Mesodermal cell (in vitro differentiated cells): ENCODE data around the gene CLCNKB.

Source experiments
- H3K27ac ChIP-seq: 2 replicates; pipeline ENCODE4 v1.7.0; 2013; ENCODE audit warnings: mild to moderate bottlenecking, low read depth, low read length, moderate library complexity; ENCODE audit not compliant: severe bottlenecking
- H3K36me3 ChIP-seq: 2 replicates; pipeline ENCODE4 v1.7.1; 2013; ENCODE audit warnings: mild to moderate bottlenecking, low read length, moderate library complexity; ENCODE audit not compliant: control insufficient read depth, insufficient read depth
- H3K4me1 ChIP-seq: one replicate; pipeline ENCODE4 v1.7.1; 2013; ENCODE audit warnings: mild to moderate bottlenecking, low read length; ENCODE audit not compliant: insufficient read depth, control insufficient read depth, poor library complexity, severe bottlenecking
- H3K4me3 ChIP-seq: 2 replicates; pipeline ENCODE4 v1.7.0; 2013; ENCODE audit warnings: low read length, control low read depth, mild to moderate bottlenecking; ENCODE audit not compliant: insufficient read depth, poor library complexity, severe bottlenecking; ENCODE audit errors: extremely low read depth
- H3K9me3 ChIP-seq: 2 replicates; pipeline ENCODE4 v1.7.1; 2013; ENCODE audit warnings: mild to moderate bottlenecking, low read length, moderate library complexity; ENCODE audit not compliant: control insufficient read depth
- WGBS, 2 experiments: methylation state at CpG; one replicate each; pipeline ENCODE4 v1.1.5; 2013; ENCODE audit warnings: missing lambda C conversion rate in 2 of 2; ENCODE audit not compliant: insufficient coverage in 2 of 2; 5-methylcytosine and 5-hydroxymethylcytosine counted together

The CLCNKB gene

GRCh38 chr1:16090076-16090826 lies 46.7 kb downstream of the CLCNKB start:
- H3K36me3 ChIP-seq = no peaks in the 10 kb centered on the region
- no peak overlapping the region for H3K27ac ChIP-seq
- no peak overlapping the region for H3K4me3 ChIP-seq
- peaks cover 17% of the 10 kb centered on the region for H3K4me1 ChIP-seq
- 100% methylated on average over 1 to 3 of the region's 5 CpGs for WGBS, 2 experiments
- no peaks in the 10 kb centered on the region for H3K9me3 ChIP-seq

- H3K27ac ChIP-seq = no peak overlapping the region
- WGBS, 2 experiments = 71 to 97% methylated on average over 2 to 4 of the region's 8 CpGs
- H3K9me3 ChIP-seq = no peaks in the 10 kb centered on the region
- H3K4me3 ChIP-seq = no peak overlapping the region
- no peaks in the 10 kb centered on the region for H3K36me3 ChIP-seq
- peaks cover 17% of the 10 kb centered on the region for H3K4me1 ChIP-seq
These were observed 47.7 kb downstream of the CLCNKB start for GRCh38 chr1:16091296-16091695.

DNA sequence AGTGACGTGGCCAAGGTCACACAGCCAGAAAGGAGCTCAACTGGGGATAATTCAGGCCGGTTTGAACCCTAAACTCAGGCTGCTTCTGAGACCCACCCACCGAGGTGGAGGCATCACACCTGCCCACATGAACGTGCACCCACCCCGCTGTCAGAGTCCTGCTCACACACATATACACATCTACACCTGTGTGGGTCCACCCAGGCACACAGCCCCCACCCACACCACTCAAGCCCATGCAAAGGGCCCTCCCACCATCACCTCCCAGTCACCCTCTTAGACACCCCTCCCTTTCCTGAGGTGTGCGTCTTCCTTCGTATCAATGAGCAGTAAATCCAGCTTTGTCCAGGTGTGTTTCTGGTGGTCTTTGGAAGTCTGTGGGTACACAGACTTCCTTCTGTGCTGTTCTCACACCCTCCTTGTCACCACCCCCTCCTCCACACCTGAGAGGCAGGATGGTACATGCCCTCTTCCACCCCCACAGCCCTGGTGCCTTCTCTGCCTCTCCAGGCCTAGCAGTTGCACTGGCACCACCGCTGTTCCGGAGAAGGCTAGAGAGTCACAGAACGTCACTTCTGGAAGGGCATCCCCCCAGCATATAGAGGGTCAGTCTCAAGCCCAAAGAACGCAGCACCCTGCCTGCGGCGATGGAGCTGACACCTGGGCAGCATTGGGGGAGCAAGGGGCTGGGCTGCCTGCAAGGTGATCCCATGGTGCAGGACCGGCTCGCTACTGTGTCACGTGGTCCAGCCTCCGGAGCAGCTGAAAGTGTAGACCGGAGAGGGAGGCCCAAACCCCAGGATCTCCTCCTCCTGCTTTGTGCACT lies 48.7 kb downstream of the CLCNKB start:
- 91 to 97% methylated on average over 13 to 17 of the region's 18 CpGs for WGBS, 2 experiments
- Histone ChIP-seq H3K36me3 (no peaks in the 10 kb centered on the region), H3K9me3 (no peaks in the 10 kb centered on the region), H3K27ac (no peak overlapping the region), H3K4me3 (no peak overlapping the region), H3K4me1 (peaks cover 17% of the 10 kb centered on the region)

DNA sequence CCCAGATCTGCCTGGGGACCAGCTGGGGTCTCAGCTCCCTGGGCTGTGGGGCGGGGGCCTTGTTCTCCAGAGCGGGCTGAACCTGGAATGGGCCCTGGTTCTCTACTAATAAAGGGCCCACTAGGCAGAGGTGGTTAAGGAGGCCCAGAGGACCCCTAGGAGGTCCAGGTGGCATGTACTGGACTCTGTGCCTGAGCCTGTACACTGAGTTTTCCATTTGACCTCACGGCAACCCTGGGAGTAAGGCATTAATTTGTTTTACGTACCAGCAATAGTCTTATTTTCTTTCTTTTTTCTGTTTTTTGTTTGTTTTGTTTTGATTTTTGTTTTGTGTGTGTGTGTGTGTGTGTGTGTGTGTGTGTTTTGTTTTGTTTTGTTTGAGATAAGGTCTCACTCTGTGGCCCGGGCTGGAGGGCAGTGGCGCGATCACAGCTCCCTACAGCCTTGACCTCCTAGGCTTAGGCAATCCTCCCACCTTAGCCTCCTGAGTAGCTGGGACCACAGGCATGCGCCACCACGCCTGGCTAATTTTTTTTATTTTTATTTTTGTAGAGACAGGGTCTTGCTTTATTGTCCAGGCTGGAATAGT lies 49.4 kb downstream of the CLCNKB start:
- Histone ChIP-seq H3K36me3 (no peaks in the 10 kb centered on the region), H3K27ac (no peak overlapping the region), H3K4me3 (no peak overlapping the region), H3K9me3 (no peaks in the 10 kb centered on the region), H3K4me1 (peaks cover 14% of the 10 kb centered on the region)
- 90 to 100% methylated on average over 3 of the region's 9 CpGs for WGBS, 2 experiments

- WGBS, 2 experiments = 56 to 65% methylated on average over 9 of the region's 9 CpGs
These were observed 50.0 kb downstream of the CLCNKB start for GRCh38 chr1:16093611-16094010.

GRCh38 chr1:16094453-16095158 lies 51.0 kb downstream of the CLCNKB start:
- Histone ChIP-seq H3K4me3 (no peak overlapping the region), H3K4me1 (no peaks in the 10 kb centered on the region), H3K27ac (no peak overlapping the region), H3K36me3 (no peaks in the 10 kb centered on the region), H3K9me3 (no peaks in the 10 kb centered on the region)
- 87 to 91% methylated on average over 4 to 9 of the region's 21 CpGs for WGBS, 2 experiments

More at GRCh38 chr1:16093611-16094010, 50.0 kb downstream of the CLCNKB start:
- H3K4me1 ChIP-seq = peaks cover 9% of the 10 kb centered on the region
- no peak overlapping the region for H3K27ac ChIP-seq
- no peaks in the 10 kb centered on the region for H3K9me3 ChIP-seq
- no peak overlapping the region for H3K4me3 ChIP-seq
- no peaks in the 10 kb centered on the region for H3K36me3 ChIP-seq

- no peaks in the 10 kb centered on the region for H3K36me3 ChIP-seq
- no peaks in the 10 kb centered on the region for H3K4me1 ChIP-seq
- H3K27ac ChIP-seq = no peak overlapping the region
- H3K4me3 ChIP-seq = no peak overlapping the region
- 90 to 100% methylated on average over 4 to 5 of the region's 9 CpGs for WGBS, 2 experiments
- no peaks in the 10 kb centered on the region for H3K9me3 ChIP-seq
These were observed 51.9 kb downstream of the CLCNKB start for GRCh38 chr1:16095447-16095846.

- Histone ChIP-seq H3K36me3 (no peaks in the 10 kb centered on the region), H3K4me1 (no peaks in the 10 kb centered on the region), H3K9me3 (peaks cover 4% of the 10 kb centered on the region), H3K27ac (no peak overlapping the region), H3K4me3 (no peak overlapping the region)
- 100% methylated on average over 1 of the region's 1 CpG; no CpG with 5 or more reads in 1 of the 2 experiments for WGBS, 2 experiments
These were observed 55.8 kb downstream of the CLCNKB start for GRCh38 chr1:16099412-16099811.

GRCh38 chr1:16101623-16102022 lies 58.0 kb downstream of the CLCNKB start:
- H3K9me3 ChIP-seq = peaks cover 4% of the 10 kb centered on the region
- H3K27ac ChIP-seq = no peak overlapping the region
- no peaks in the 10 kb centered on the region for H3K4me1 ChIP-seq
- no peaks in the 10 kb centered on the region for H3K36me3 ChIP-seq
- no peak overlapping the region for H3K4me3 ChIP-seq
- WGBS, 2 experiments = 94 to 98% methylated on average over 8 of the region's 9 CpGs
